Stimulated activated CD8-positive, alpha-beta memory T cell treated with anti-CD3 and anti-CD28 coated beads, Interleukin-15, amount 100 ng/mL, for 1 hour (primary cell): ENCODE results near the gene SDK1.
"Not testable (repeated sequence)": the region's sequence is repeated elsewhere in the genome, so short reads cannot be mapped to it uniquely, and the experiment has no call there.

Experiments used
- DNase-seq: peaks from one replicate; pipeline ENCODE4 v3.0.0-alpha.2; 2020; ENCODE audit warnings: low read depth

Gene SDK1

GRCh38 chr7:4246536-4246935, 945.5 kb downstream of the SDK1 start:
- no peak for DNase-seq

DNA sequence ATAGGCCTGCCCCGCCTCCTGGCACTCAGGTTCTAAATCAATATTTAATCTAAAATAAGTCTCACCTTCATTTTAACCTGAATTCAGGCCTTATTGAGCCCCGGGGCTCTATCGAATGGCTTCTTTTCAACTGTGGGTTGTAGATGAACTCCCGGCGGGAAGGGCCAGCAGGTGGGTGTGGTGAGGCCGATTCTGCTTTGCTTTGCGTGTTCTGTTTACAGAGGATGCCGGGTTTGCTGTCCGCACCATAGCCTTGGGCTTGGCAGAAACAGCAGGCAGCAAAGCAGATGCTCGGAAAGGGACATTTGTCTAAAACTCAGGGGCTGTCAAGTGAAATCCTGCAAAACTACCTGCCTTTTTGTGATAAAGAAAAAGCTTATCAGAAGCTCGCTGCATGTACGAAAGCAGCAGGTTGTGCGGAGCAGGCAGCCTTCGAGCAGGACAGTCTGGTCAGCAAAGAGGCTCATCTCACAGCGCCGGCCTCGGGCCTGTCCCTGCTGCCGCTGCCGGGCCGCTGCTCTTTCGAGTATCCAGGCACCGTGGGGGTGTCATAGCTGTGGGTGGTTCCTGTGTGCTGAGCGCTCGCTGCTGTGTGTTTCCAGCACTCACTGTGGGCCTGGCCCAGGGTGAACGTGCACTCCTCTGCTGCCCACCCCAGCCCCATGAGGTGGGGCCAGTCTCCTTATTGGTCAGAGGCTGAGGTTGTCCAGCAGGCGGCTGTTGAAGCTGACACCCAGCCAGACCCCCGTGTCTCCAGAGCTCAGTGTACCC, 946.2 kb downstream of the SDK1 start:
- DNase-seq = no peak

GRCh38 chr7:4248295-4248694, 947.2 kb downstream of the SDK1 start:
- no peak for DNase-seq

DNA sequence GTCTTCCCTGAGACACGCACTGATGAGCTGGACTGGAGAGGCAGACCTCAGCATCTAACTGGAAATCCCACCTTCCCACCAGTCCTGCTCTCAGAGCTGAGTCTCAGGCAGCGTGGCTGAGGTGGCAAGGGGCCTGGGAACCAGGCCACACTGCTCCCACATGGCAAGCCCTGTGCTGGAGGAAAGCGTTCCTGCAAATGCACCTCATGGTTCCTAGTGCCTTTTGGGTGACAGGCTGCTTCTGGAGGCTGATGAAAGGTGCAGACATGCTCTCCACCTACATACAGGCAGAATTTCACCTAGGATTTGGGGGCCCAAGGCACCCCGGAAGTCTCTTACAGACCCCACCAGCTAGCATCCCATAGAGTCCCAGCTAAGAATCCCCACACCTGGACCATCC, 948.2 kb downstream of the SDK1 start:
- no peak for DNase-seq

- DNase-seq = no peak
Observed at GRCh38 chr7:4255336-4255735, 954.3 kb downstream of the SDK1 start.

- DNase-seq = no peak
Observed at GRCh38 chr7:4256286-4256685, 955.2 kb downstream of the SDK1 start.

DNA sequence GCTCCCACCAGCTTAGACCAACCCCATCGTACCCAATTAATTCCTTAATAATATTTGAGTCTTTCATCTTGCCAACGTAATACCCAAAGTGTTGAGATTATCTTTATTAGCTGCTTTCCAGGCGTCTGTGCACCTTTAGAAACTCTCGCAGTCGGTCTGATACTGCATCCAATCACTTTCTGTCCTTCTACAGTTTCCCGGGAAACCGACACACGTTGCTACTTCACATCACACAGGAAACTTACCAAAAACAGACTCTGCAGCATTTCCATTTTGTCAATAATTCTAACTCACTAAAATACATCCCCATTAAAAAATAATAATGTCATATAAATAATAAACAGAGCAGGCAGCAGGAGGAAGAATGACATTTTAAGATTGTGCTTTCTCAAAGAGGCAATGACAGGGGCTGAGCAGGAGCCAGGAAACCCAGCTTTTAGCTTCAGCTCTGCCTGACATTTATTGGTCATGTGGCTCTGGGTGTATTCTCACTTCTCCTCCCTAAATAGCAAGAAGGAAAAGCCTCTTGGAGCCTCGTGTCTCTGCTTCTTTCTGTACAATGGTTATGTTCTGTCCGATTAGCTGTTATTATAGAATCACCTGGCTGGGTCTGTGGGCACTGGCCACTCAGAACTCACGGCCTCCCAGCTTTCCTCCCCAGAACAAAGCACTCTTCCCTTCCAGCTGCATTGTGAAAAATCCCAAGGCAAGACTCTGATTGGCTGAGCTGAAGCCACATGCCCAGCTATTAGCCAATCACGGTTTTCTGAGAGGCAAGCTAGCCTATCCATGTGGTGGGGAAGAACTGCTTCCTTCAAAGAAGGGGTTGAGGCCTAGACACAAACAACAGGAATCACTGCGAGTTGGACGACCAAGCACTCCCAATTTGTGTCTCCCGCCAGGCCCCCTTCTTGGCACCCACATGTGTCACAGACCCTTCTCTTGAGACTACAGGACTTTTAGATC, 956.4 kb downstream of the SDK1 start:
- DNase-seq = no peak

GRCh38 chr7:4260116-4260515, 959.1 kb downstream of the SDK1 start:
- DNase-seq = not testable (repeated sequence)

DNA sequence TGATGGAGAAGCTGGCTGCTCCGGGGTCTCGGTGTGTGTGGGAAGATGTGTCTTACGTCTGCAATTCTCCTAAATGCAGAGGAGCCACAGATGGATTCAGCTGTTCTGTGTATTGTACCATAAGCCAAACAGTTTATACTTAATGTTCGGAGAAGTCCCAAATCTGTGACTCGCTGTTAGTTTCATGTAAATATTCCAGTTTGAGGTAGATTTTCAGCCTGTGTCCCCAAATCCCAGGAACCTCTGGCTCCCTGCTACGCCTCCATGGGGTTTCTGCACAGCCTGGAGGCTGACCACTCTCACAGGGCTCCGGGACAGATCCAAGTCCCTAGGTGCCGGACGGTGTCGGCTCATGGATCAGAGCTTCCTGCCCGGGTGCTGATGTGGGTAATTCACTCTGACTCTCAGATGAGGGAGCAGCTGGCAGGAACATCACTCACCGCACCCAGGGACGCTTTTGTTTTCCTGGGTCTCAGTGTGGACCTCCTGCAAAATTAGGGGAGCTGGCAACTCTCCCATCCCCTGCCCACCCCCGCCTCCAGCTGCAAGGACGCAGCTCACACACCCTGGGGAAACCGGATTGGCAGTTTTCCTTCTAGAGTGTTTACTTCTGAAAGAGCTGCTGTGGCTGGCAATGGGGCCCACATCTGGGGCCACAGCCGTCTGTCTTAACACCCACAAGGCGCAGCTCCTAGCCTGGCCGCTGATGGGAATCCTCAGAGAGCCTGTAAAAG, 960.0 kb downstream of the SDK1 start:
- DNase-seq = no peak

DNA sequence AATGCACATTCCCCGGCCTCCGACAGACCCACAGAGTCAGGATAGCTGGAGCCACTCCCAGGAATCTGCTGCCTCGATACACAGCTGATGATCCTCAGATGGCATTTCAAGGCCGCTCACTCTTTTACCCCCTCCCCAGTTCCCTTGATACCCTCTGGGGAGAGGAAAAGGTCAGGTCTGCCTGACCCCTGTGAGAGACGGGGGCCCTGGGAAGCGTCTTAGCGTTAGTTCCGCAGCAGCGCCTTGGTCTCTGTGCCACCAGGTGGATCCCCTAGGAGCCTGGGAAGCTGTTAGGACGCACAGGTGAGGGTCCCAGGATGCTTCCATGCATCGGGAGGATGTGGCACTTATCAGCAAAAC, 960.5 kb downstream of the SDK1 start:
- DNase-seq = no peak

DNA sequence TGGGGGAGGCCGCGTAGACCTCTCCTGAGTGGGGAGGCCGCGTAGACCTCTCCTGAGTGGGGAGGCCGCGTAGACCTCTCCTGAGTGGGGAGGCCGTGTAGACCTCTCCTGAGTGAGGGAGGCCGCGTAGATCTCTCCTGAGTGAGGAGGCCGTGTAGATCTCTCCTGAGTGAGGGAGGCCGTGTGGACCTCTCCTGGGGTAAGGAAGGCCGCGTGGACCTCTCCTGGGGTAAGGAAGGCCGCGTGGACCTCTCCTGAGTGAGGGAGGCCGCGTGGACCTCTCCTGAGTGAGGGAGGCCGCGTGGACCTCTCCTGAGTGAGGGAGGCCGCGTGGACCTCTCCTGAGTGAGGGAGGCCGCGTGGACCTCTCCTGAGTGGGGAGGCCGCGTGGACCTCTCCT, 963.2 kb downstream of the SDK1 start:
- not testable (repeated sequence) for DNase-seq

DNA sequence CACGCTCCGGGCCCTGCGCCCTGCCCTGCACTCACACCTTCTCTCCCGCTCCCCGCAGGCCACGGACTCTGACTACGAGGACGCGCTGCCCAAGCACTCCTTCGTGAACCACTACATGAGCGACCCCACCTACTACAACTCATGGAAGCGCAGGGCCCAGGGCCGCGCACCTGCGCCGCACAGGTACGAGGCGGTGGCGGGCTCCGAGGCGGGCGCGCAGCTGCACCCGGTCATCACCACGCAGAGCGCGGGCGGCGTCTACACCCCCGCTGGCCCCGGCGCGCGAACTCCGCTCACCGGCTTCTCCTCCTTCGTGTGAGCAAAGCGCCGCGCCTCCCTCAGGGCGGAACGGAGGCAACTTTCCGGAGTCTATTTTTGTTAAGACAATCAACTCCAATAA, 964.0 kb downstream of the SDK1 start:
- DNase-seq = no peak

- no peak for DNase-seq
Observed at GRCh38 chr7:4265676-4266075, 964.6 kb downstream of the SDK1 start.

- no peak for DNase-seq
Observed at GRCh38 chr7:4266270-4267040, 965.4 kb downstream of the SDK1 start.

GRCh38 chr7:4267341-4268039, 966.4 kb downstream of the SDK1 start:
- DNase-seq = no peak

DNA sequence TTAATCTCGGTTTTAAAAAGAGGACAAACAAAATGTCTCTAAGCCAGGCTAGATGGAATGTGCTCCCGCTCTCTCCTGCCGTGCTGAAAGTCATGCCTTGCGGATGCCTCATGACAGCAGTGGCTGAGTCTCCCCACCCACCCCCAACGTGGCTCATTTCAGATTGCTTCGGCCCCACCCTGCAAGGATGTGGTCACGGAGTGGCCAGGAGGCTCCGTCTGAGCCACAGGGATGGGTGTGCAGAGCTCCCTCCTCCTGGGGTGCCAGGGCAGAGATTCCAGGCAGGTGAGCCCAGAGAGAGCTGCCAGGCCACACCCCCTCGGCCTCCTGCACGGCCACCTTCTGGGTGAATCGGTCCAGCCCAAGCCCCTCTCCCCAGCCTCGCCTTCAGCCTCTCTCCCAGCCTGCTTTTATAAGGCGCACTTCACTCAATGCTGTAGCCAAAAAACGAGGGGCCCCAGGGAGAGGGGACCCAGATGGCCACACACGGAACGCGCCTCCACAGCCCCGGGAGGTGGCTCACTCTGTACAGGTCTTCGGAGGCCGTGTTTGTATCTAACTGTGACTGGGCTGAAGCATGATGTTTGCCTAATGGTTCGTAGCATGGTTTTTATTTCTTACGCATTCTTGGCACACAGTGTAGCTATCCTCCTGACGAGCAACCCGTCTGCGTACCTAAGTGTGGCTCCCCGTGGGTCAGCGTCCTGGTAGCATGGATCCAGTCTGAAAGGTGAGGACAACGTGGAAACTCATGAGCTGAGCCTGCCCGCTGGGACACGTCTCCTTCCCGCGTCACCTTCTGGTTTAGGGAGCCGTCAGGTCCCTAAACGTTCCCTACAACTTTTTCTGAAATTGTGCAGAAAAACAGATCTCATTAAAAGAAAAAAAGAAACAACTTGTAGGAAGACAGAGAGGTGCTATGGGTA, 967.3 kb downstream of the SDK1 start:
- DNase-seq = no peak

DNA sequence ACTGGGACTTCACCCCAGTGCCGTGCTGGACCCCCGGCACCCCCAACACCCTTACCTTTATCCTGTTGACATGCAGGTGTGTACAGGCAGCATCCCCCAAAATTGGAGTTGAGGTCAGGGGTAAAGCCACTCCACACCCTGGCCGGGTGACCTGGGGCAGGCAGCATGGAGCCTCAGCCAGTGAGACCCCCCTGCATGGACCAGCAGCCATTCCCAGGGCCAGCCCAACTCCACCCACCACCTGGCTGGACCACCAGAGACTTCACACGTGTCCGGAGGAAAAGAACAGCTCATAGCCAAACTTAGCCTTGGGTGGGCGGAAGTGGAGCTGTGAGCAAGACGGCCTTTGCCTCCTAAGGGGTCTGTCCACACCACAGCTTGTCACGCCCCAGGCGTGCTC, 968.0 kb downstream of the SDK1 start:
- no peak for DNase-seq

- DNase-seq = no peak
Observed at GRCh38 chr7:4269746-4270145, 968.7 kb downstream of the SDK1 start.

DNA sequence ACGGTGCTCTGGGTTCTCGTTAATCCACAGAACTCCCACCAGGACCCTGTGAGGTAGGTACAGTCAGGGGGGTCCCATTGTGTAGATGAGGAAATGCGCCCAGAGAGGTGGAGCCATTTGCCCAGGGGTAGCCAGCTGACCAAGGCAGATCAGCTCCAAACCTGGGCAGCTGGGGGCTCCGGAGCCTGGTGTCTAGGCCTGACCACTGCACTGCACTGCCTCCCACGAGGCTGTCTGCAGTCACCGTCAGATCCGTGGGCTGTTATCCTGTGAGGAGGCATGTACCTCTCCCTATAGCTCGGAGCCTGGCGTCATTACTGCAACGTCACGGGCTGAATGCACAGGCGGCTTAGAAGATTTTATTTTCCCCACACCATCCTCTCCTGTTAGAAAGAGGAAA, 969.2 kb downstream of the SDK1 start:
- DNase-seq = no peak
